GM18508 (cell line): ENCODE measurements around the gene ENOPH1.
"Not testable (repeated sequence)": the region's sequence is repeated elsewhere in the genome, so short reads cannot be mapped to it uniquely, and the experiment has no call there.

Experiments
- ATAC-seq: cut with Tn5 transposase; IDR thresholded peaks from one replicate; pipeline ENCODE4 v1.9.1; 2021; ENCODE audit warnings: moderate number of reproducible peaks; ENCODE audit not compliant: insufficient read depth, unreplicated experiment

ENOPH1 gene

GRCh38 chr4:82430193-82430963 is at the start of gene ENOPH1, which contains the start of gene HNRNPDL:
ENOPH1 (plus strand) TSS chr4:82430590; CDS start chr4:82430830, 240 bp downstream.
HNRNPDL (minus strand) TSS chr4:82430462; CDS start chr4:82429690, 772 bp downstream.
- ATAC-seq = peak; percentile 60

- no peak for ATAC-seq
Observed at GRCh38 chr4:82380831-82381230, 49.6 kb upstream of the ENOPH1 start.

GRCh38 chr4:82381235-82381634 is 49.2 kb upstream of the ENOPH1 start:
- no peak for ATAC-seq

- no peak for ATAC-seq
Observed at GRCh38 chr4:82381661-82382296, 48.6 kb upstream of the ENOPH1 start.

- ATAC-seq = no peak
Observed at GRCh38 chr4:82382751-82383150, 47.6 kb upstream of the ENOPH1 start.

GRCh38 chr4:82386312-82386711 is 44.1 kb upstream of the ENOPH1 start:
- not testable (repeated sequence) for ATAC-seq

GRCh38 chr4:82388405-82388804 is 42.0 kb upstream of the ENOPH1 start:
- ATAC-seq = no peak

GRCh38 chr4:82390061-82390460 is 40.3 kb upstream of the ENOPH1 start:
- ATAC-seq = not testable (repeated sequence)

GRCh38 chr4:82394896-82395295 is 35.5 kb upstream of the ENOPH1 start:
- ATAC-seq = no peak

- ATAC-seq = no peak
Observed at GRCh38 chr4:82397527-82397926, 32.9 kb upstream of the ENOPH1 start.

GRCh38 chr4:82398263-82398662 is 32.1 kb upstream of the ENOPH1 start:
- ATAC-seq = no peak

GRCh38 chr4:82401600-82401999 is 28.8 kb upstream of the ENOPH1 start:
- no peak for ATAC-seq

GRCh38 chr4:82402196-82402775 is 28.1 kb upstream of the ENOPH1 start:
- no peak for ATAC-seq

GRCh38 chr4:82403725-82404124 is 26.7 kb upstream of the ENOPH1 start:
- no peak for ATAC-seq

- not testable (repeated sequence) for ATAC-seq
Observed at GRCh38 chr4:82415061-82415460, 15.3 kb upstream of the ENOPH1 start.

- no peak for ATAC-seq
Observed at GRCh38 chr4:82415922-82416365, 14.4 kb upstream of the ENOPH1 start.

- no peak for ATAC-seq
Observed at GRCh38 chr4:82419451-82419850, 10.9 kb upstream of the ENOPH1 start.

GRCh38 chr4:82421796-82422560 is 8.4 kb upstream of the ENOPH1 start:
- no peak for ATAC-seq

GRCh38 chr4:82422616-82423015 is 7.8 kb upstream of the ENOPH1 start:
- ATAC-seq = no peak

- ATAC-seq = no peak
Observed at GRCh38 chr4:82423245-82424054, 6.9 kb upstream of the ENOPH1 start.
